Jurkat, Clone E6-1 (cell line): ENCODE results near the gene CCNY.

Experiments used
- DNase-seq: peaks from one replicate; pipeline ENCODE4 v3.0.0-alpha.2; 2011; ENCODE audit warnings: low read depth, low spot score
- H3K4me3 ChIP-seq: 2 replicates; pipeline ENCODE4 v1.5.1; 2011; ENCODE audit warnings: mild to moderate bottlenecking, low read length, control low read depth, moderate library complexity

The CCNY gene

DNA sequence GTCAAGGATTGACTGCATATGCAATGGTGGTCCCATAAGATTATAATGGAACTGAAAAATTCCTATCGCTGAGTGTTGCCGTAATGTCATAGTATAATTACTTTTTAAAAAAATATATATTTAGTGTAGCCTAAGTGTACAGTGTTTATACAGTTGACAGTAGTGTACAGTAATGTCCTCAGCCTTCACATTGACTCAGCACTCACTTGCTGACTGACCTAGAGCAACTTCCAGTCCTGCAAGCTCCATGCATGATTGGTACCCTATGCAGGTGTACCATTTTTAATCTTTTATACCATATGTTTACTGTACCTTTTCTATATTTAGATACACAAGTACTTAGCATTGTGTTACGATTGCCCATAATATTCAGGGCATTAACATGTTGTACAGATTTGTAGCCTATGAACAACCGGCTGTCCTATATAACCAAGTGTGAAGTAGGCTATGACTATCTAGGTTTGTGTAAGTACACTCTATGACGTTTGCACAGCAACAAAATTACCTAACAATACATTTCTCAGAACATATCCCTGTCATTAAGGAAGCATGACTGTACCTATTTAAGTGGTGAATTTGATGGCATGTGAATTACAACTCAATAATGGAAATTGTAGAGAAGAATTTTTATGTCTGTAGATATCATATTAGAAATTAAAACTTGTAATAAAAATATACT is 40.9 kb downstream of the CCNY start:
- DNase-seq, result no peak
- H3K4me3 ChIP-seq, result no peak overlapping the region

DNA sequence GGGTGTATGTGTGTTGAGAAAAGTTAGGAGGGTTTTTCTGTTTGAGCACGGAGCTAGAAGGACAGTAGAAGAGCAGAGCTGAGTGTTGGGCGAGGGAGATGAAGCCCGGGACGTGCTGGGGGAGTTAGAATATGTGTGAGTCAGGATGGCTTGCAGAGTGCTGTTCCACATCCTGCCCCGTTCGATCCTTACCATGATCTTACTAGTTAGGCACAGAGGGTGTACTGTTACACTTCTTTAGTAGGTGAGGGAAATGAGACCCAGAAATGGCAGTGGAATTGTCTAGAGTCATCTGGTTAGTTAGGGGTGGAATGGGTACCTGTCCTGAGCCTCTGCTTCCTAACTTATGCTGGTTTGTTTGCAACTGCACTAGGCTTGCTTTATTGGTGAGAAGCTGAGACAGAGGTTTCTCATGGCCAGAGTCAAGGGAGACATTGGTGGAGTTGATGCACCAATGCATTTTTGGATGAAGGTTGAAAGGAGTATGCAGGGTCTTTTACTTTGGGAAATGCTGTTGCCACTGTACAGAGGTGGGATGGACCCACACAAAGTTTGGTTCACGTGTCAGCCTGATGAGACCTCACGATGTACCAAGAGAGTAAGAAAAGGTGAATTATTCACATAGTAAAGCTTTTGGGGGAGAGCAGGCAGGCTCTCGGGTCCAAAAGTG is 42.4 kb downstream of the CCNY start:
- peak overlapping the region; percentile 35 for H3K4me3 ChIP-seq
- DNase-seq, result peak; percentile 63

DNA sequence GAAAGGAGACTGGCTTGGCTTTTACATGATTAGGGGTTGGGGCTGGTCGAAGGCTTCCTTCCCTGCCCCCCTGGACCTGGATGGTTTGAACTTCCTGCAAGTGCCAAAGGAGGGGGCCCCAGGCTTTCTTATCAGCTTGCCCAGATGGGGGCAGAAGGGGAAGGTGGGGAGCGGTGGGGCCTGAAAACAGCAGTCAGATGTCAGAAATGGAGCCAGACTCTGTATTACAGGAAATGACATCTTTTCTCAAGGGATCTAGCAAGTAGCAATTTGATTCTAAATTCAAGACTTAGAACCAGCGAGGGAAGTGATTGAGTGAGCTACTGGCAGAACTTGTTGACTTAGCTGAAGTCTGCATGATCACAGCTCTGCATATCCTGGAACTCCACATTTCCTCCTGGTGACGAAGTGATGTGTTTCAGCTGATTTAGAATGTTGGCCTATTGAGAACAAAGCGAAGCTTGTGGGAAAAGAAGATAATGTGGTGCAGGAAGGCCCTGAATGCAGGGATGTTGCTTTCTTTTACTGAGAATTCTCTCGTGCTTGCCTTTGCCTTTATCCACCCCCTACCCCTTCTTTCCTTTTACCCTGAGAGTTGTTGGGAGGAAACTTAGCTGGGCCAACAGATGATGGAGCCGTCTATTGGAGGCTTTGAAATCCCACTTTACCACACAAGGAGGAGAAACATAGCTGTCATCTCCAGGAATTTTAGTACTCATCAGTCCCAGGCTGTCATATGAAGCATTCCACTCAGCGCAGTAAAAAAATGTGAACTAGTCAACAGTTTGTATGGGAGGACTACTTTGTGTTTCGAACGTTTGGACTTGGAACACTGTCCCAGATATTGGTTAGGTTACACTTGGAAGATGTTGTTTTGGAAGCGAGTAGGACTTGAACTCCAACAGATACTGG is 43.2 kb downstream of the CCNY start:
- DNase-seq, result peak; percentile 88
- H3K4me3 ChIP-seq, result peak overlapping the region; percentile 35

DNA sequence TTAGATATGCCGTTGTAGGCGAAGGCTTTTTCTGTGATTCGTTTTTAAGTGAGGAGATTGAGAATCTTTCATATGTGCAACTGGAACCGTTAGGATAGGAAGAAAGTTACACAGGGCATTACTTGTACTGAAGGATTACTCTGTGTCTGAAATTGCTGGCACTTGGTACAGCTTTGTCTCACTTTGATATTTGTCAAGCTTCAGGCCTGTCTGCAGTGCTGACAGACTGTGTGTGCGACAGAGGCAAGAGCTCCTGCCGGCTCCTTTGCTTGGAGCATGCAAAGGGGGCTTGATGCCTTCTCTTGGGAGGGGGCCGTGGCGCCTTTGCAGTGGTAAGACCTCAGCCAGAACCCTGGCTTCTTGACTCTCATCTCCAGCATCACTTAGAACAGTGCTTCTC is 45.8 kb downstream of the CCNY start:
- DNase-seq, result no peak
- no peak overlapping the region for H3K4me3 ChIP-seq

DNA sequence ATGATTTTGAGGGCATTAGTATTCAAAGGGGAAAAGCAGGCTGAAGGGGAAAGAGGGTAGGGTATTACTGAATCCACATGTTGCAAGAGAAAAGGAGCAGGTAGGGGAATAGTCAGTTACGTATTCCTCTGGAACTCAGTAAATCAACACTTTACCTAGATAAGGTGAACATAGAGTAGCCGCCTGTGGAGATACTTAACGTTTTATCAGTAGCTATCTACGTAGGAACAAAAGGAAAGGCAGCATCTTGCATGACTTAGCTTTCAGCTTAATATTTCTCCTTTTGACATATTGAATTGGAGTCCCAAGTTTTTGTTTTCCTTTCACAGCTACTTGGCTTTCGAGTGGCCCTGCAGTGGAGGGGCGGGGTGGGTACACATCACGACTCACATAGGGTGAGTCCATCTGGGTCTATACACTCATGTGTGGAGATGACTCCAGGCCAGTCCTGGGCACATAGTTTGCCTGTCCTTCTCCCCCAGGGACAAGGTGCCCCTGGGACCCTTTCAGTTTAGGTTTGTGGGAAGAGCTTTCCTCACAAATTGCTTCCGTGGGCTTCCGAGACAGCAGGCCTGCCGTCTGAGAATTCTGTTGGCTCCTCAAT is 48.1 kb downstream of the CCNY start:
- H3K4me3 ChIP-seq, result no peak overlapping the region
- no peak for DNase-seq

DNA sequence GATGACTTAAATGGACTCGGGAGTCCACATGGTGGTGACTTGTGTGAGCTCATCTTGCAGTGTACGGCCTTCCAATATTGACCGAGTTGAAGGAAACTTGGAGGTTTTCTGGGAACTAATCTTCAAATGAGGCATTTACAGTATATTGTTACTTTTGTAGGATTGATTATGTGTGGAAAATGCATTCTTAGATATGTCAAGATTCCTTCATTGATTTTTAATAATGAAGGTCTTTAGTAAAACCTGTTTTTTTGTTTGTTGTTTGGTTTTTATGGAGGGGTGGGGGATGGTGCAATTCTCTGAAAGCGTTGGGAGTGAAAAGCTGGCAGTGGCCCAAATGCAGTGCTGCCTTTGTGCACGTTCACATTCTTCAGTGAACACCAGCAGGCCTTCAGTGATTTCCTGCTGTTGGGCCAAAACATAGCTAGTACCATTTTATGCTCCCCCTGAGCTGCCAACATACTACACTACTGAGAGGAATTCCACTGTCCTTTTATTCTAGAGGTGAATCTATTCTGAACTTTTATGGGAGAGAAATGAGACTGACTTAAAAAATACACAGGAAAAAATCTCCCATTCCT is 50.4 kb downstream of the CCNY start:
- peak; percentile 24 for DNase-seq
- H3K4me3 ChIP-seq, result no peak overlapping the region

DNA sequence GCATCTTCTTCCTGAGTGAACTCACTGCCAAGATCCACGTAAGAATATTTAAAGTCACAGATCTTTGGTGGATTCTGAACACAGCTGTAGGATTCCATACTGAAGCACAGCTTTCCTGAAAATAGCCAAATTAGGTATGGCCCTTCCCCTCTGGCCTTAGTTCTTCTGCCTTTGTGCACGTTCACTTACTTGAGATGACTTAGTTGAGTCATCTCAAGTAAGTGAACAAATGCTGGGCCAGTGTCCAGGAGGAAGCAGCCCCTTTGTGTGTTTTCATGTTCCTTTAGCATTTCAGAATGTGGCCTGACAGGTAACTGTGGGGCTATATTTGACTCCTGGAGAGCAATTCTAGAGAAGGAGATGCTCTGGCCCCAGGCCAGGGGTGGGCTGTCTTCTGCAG is 51.5 kb downstream of the CCNY start:
- H3K4me3 ChIP-seq, result no peak overlapping the region
- no peak for DNase-seq

DNA sequence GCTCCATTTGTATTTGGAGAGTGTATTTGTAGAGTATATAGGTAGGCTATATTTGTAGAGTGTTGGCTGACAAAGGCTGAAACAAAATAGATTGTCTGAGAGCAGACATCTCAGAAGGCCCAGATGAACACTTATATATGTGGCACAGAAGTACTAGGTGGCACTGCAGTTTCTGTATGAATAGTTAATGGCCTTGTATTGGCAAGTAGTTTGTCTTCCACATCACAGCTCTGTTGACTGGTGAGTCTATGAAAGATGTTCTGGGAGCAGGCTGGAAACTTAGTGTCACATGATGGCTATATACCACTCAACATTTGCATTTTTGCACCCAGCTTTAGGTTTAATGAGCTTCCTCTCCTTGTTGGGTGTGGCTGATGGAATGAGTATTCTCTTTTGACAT is 51.9 kb downstream of the CCNY start:
- DNase-seq, result no peak
- H3K4me3 ChIP-seq, result no peak overlapping the region

DNA sequence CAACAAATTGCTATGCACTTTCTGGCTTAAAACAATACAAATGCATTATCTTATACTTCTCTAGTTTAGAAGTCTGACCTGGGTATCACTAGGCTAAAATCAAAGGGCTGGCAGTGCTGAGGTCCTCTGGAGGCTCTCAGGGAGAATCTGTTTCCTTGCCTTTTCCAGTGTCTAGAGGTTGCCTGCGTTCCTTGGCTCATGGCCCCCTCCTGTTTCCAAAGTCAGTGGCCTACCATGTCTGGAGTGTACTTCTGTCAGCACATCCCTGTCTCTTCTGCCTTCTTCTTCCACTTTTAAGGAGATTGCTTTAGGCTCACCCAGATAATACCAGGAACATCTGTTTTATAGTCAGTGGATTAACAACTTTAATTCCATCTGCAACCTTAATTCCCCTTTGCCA is 52.4 kb downstream of the CCNY start:
- no peak for DNase-seq
- H3K4me3 ChIP-seq, result no peak overlapping the region

DNA sequence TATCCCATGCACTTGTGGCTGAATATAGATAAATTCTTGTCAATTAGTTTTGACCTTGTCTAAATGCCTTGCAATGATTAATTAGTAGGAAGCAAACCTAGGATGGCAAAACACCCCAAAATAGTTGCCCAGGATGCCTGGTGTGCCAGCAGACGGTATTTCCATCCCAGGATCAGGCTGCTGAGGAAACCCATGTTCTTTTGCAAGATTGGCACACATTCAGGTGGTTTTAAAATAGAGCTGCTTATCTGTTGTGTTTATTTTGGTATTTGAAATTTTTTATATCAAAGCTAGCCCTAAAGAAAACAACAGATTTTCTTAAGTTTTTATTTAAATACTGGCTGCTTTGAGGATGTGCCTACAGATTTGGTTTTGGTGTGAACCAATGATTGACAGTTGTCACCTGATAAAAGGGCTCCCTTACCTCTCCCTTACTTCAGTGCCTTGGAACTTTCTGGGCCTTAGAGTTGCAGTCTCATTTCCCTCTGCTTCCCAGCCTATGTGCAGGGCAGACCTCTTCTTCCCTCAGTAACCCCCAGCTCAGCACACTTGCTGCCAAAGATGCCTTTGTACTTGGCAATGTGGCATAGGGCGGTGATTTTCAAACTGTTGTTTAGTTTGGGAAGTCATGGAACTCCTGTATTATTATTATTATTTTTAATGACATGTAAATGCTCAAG is 54.0 kb downstream of the CCNY start:
- DNase-seq, result no peak
- H3K4me3 ChIP-seq, result no peak overlapping the region

DNA sequence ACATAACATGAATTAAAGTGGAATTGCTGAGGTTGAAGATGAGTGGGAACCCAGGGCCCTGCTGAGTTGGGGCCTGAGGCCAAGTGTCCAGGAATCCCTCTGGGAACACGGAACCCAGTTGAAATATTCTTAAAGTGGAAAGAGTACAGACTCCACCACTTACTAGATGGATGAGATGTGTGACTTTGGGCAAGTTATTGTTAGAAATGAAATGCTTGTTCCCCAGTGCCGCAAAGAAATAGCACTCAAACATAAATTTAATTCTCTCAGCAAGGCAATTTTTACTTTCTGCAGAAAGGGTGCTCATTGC is 54.5 kb downstream of the CCNY start:
- no peak for DNase-seq

DNA sequence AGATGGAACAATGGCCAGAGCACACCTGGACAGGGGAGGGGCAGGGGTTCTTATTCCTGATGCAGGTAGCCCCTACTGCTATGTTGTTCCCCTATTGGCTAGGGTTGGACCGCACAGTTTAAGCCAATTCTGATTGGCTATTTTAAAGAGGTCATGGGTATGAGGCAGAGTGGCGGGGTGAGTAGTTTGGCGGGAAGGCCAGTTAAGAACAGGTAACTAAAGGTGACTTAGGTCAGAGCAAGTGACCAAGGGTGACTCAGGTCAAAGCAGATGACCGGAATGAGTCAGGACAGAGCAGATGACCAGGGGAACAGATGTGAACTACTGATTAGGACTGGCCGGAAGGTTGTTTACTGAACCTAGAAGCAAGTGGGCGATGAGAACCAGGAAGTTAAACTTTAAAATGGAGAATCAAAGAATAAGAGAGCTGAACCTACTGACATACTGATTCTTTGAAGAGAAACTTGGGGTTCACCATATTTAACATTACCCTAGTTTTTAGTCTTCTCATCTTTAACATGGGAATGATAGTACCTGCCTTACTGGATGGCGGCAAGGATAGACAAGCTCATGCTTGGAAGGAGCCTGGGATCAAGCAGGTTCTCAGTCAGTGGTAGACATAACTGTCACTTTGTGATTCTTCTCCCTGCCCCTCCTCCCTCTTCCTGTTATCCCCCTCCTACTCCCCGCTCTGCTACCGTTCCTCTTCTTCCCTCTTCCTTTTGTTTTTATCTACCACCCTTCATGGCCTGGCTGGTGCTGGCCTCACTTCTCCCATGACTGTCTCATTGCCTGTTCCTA is 55.0 kb downstream of the CCNY start:
- no peak for DNase-seq
- no peak overlapping the region for H3K4me3 ChIP-seq

More for the DNA sequence above, 54.5 kb downstream of the CCNY start:
- no peak overlapping the region for H3K4me3 ChIP-seq

DNA sequence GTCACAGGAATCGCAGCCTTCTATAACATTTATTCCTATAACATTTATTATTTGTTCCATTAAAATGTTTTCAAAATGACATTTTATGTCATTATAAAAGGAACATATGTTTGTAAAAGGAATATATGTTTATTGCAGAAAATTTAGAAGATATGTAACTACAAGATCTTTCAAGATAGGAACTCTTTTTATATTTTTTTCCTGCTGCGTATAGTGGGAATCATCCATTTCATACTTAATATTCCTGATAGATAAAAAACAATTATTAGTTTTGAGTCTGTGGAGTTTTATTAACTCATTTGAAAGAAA is 55.6 kb downstream of the CCNY start:
- no peak for DNase-seq
- no peak overlapping the region for H3K4me3 ChIP-seq

DNA sequence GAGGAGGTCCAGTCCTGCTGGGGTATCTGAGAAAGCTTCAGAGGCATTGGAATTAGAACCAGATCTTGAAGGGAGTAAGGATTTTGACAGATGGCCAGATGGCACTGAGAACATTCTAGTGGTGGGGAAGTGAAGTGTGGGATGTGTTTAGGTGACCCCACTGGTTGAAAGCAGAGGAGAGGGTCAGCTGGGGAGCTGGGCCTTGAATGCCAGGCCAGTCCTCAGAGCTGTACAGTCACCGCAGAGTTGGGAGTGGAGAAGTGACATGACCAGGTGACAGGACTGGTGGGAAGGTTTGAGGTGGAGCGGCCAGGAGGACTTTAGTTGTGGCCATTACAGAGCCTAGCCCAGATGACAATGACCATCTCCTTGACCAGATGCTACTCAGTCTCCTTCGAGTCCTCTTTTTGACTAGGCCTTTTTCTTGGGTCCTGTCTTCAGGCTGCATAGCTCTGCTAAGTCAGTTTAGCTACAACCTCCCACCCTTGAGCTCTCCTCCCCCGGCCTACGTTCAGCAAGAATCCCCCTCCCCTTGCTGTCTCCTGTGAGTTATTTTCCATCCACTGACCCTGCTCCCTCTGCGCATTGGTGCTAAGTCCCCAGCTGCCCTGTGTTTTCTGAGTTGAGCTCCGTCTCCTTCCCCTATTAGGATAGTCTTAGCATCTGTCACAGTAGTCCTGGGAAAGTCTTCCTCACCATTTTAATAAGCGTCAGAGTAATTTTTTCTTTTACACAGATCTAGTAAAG is 56.3 kb downstream of the CCNY start:
- DNase-seq, result no peak
- no peak overlapping the region for H3K4me3 ChIP-seq

DNA sequence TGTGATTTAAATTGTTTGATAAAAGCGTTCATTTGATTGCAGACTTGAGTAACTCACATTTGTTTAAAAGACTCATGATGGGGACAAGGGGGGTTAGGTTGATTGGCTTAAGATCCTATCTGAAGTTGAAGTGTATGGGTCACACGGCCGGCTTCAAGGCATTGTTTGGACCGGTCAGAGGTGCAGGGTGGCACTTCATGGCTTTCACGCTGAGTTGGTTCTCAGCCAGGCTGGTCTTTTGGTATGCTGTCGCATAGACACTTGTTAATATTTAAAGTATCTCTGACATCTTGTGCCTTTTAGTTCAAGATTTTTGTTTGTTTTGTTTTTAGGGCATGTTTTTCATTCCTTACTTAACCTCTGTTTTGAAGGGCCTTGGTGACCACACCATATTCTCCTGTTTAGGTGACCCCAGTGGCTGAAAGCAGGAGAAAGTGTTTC is 58.1 kb downstream of the CCNY start:
- H3K4me3 ChIP-seq, result no peak overlapping the region

DNA sequence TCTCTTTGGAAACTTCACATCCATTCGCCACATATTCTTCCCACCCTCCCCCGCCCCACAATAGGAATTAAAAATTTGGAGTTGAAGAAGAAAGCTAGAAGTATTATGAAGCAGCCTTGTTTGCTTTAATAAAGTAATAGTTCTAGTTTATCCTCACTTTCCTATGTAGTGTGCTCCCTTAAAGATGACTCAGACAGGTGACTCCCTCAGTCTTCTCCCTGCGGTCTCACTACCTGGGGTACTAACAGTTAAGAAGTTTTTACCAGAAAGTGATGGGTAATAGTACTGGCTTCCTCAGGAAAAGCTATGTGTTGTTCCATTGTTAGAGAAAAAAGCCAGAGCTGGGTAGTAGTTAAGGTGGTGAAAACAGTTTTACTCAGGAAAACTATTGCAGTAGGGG is 58.6 kb downstream of the CCNY start:
- no peak overlapping the region for H3K4me3 ChIP-seq
- DNase-seq, result no peak

More for the DNA sequence above, 58.1 kb downstream of the CCNY start:
- DNase-seq, result no peak

DNA sequence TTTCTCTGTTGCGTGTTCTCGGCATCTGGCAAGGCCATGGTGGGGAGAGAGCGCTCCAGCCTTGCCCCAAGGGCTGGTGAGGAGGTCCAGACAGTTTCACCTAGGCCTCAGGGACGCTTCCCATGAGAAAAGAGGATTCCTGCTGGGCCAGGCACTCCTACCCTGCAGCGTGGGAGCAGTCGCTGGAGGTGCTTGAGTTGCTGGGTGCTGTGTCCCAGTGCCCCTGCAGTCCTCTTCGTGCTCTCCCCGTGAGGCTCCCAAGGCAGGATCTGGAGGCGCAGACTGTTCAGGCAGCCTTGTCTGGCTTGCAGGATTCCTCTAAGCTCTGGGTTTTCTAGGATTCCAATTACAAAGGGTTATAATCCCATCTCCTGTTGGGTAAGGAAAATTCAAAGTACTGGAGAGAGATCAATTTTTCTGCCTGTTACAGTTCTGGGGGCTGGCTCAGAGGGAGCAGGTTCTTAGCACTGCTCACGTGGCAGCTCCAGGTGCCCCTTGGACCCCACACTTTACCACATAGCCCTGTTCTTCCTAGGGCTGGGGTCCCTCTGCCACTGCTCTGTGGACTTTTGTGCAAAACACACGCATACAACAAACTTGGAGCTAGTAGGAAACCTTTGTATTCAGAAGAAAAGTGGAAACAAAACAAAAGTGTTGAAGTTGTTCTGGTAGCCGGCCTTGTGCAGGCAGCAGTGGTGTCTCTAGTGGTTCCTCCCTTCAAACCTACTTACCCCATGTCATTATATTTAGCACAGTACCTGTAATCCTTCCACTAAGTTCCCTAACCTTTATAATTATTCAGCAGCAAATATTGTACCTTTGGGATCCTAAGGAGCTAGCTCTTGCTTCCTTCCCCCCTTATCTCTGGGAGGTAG is 60.5 kb downstream of the CCNY start:
- no peak overlapping the region for H3K4me3 ChIP-seq
- no peak for DNase-seq
